HG03439 (cell line): ENCODE results near the gene EFEMP2.

Experiments used
- ATAC-seq: cut with Tn5 transposase; IDR thresholded peaks from one replicate; pipeline ENCODE4 v1.9.1; 2021; ENCODE audit warnings: mild to moderate bottlenecking, moderate library complexity; ENCODE audit not compliant: unreplicated experiment

EFEMP2 gene

GRCh38 chr11:65872586-65873317 lies at the start of gene EFEMP2:
Gene EFEMP2 (minus strand): TSS chr11:65872800. CDS start chr11:65872354, 446 bp downstream.
- ATAC-seq: no peak

- ATAC-seq: no peak
These were observed 49.3 kb upstream of the EFEMP2 start for GRCh38 chr11:65921876-65922275.

GRCh38 chr11:65921033-65921555 lies 48.5 kb upstream of the EFEMP2 start:
- ATAC-seq: no peak

GRCh38 chr11:65920372-65920802 lies 47.8 kb upstream of the EFEMP2 start:
- ATAC-seq: no peak

- ATAC-seq: peak; percentile 46
These were observed 47.2 kb upstream of the EFEMP2 start for GRCh38 chr11:65919573-65920371.

- peak; percentile 84 for ATAC-seq
These were observed 46.6 kb upstream of the EFEMP2 start, which contains the start of gene DRAP1 for GRCh38 chr11:65919141-65919572. Gene DRAP1 (plus strand): TSS chr11:65919426. CDS start chr11:65919502, 76 bp downstream.

GRCh38 chr11:65918211-65919140 lies 45.9 kb upstream of the EFEMP2 start, which contains the start of gene C11orf68:
Gene C11orf68 (minus strand): TSS chr11:65919062. CDS start chr11:65919031, 31 bp downstream.
- ATAC-seq: peak; percentile 55

- ATAC-seq: no peak
These were observed 45.0 kb upstream of the EFEMP2 start for GRCh38 chr11:65917434-65918210.

- ATAC-seq: no peak
These were observed 44.5 kb upstream of the EFEMP2 start for GRCh38 chr11:65917077-65917433.

GRCh38 chr11:65916391-65916790 lies 43.8 kb upstream of the EFEMP2 start:
- no peak for ATAC-seq

GRCh38 chr11:65915821-65916251 lies 43.2 kb upstream of the EFEMP2 start:
- no peak for ATAC-seq

- ATAC-seq: no peak
These were observed 42.7 kb upstream of the EFEMP2 start for GRCh38 chr11:65915101-65915820.

GRCh38 chr11:65912845-65913244 lies 40.2 kb upstream of the EFEMP2 start:
- ATAC-seq: no peak

- no peak for ATAC-seq
These were observed 39.3 kb upstream of the EFEMP2 start for GRCh38 chr11:65911682-65912568.

GRCh38 chr11:65907878-65908277 lies 35.3 kb upstream of the EFEMP2 start:
- no peak for ATAC-seq

- ATAC-seq: no peak
These were observed 34.0 kb upstream of the EFEMP2 start for GRCh38 chr11:65906602-65907001.

- no peak for ATAC-seq
These were observed 31.1 kb upstream of the EFEMP2 start for GRCh38 chr11:65903715-65904114.

- ATAC-seq: no peak
These were observed 30.5 kb upstream of the EFEMP2 start for GRCh38 chr11:65903068-65903481.
